K562 (cell line): Measurements from ENCODE around the gene PPIL4. TPM values are rescaled to one million over a fixed set of nuclear protein-coding genes. Genes with fewer than 3 reads are reported as not detected.

Experiments
- ATF1 ChIP-seq, 2 experiments: fragments of 450-650 bp in 1 of 2; IDR thresholded peaks; 2 replicates each; pipeline ENCODE4 v1.6.1; 2016; ENCODE audit warnings: missing compliant biosample characterization in 1 of 2, missing genetic modification characterization in 1 of 2
- C11orf30 ChIP-seq: fragments of 450-650 bp; IDR thresholded peaks from 2 replicates; pipeline ENCODE4 v1.6.1; 2016; ENCODE audit warnings: low read depth, mild to moderate bottlenecking
- CHD2 ChIP-seq: IDR thresholded peaks from 2 replicates; pipeline ENCODE4 v1.6.1; 2011; ENCODE audit warnings: low read depth, low read length
- ELF2 ChIP-seq: fragments of 250-450 bp; sonication (Bioruptor Pico); IDR thresholded peaks from 2 replicates; pipeline ENCODE4 v1.5.0; 2021; ENCODE audit warnings: mild to moderate bottlenecking
- ETS2 ChIP-seq: IDR thresholded peaks from 2 replicates; pipeline ENCODE4 v1.6.1; 2016; ENCODE audit warnings: borderline replicate concordance, missing genetic modification characterization, mild to moderate bottlenecking, moderate library complexity, missing compliant biosample characterization; ENCODE audit not compliant: poor library complexity, severe bottlenecking
- HBP1 ChIP-seq: fragments of 450-650 bp; formaldehyde crosslinking; IDR thresholded peaks from 2 replicates; pipeline ENCODE4 v1.4.0; 2022; ENCODE audit warnings: missing genetic modification characterization
- HNRNPUL1 ChIP-seq: fragments of 200-400 bp; formaldehyde crosslinking; IDR thresholded peaks from 2 replicates; pipeline ENCODE4 v1.6.1; 2017; ENCODE audit warnings: low read length
- HSF4 ChIP-seq: fragments of 250-450 bp; sonication (Bioruptor Pico); IDR thresholded peaks from 2 replicates; pipeline ENCODE4 v2.1.2; 2022; ENCODE audit warnings: mild to moderate bottlenecking, moderate library complexity, borderline replicate concordance
- MAZ ChIP-seq, 2 experiments: fragments of 450-650 bp in 1 of 2; sonication (generic) in 1 of 2; formaldehyde crosslinking; IDR thresholded peaks in 1 of 2; conservative IDR thresholded peaks in 1 of 2; 2 replicates each; pipeline versions ENCODE4 v1.4.0 to v1.5.0; 2020; ENCODE audit warnings: mild to moderate bottlenecking in 1 of 2, missing genetic modification reagents in 1 of 2
- PCBP1 ChIP-seq: fragments of 200-400 bp; formaldehyde crosslinking; IDR thresholded peaks from 2 replicates; pipeline ENCODE4 v1.6.1; 2018; ENCODE audit warnings: mild to moderate bottlenecking, low read depth, low read length; ENCODE audit not compliant: poor library complexity, severe bottlenecking
- POLR3A ChIP-seq: IDR thresholded peaks from 2 replicates; pipeline ENCODE4 v1.6.1; 2011; ENCODE audit warnings: borderline replicate concordance, mild to moderate bottlenecking, moderate library complexity; ENCODE audit not compliant: insufficient read length, insufficient read depth; ENCODE audit errors: extremely low read depth
- RNF219 ChIP-seq: fragments of 250-450 bp; sonication (Bioruptor Pico); IDR thresholded peaks from 2 replicates; pipeline ENCODE4 v1.5.0; 2022; ENCODE audit warnings: mild to moderate bottlenecking
- SNIP1 ChIP-seq: fragments of 450-650 bp; IDR thresholded peaks from 2 replicates; pipeline ENCODE4 v1.7.1; 2017; ENCODE audit warnings: low read depth, mild to moderate bottlenecking
- TAF1 ChIP-seq: IDR thresholded peaks from 2 replicates; pipeline ENCODE4 v1.6.1; 2011; ENCODE audit warnings: mild to moderate bottlenecking, low read length, moderate library complexity; ENCODE audit not compliant: insufficient read depth, control insufficient read depth, severe bottlenecking; ENCODE audit errors: extremely low read depth
- THAP12 ChIP-seq: fragments of 250-450 bp; sonication (Bioruptor Pico); IDR thresholded peaks from 2 replicates; pipeline ENCODE4 v1.9.0; 2021; ENCODE audit warnings: mild to moderate bottlenecking, inconsistent platforms
- XRCC5 ChIP-seq: fragments of 200-400 bp; formaldehyde crosslinking; IDR thresholded peaks from 2 replicates; pipeline ENCODE4 v1.6.1; 2017; ENCODE audit warnings: low read depth, mild to moderate bottlenecking, low read length
- ZKSCAN1 ChIP-seq: fragments of 150-350 bp; IDR thresholded peaks from 2 replicates; pipeline ENCODE4 v1.6.1; 2016; ENCODE audit warnings: low read depth, low read length
- ZNF184 ChIP-seq: sonication (generic); formaldehyde crosslinking; IDR thresholded peaks from 2 replicates; pipeline ENCODE4 v1.5.0; 2020; ENCODE audit warnings: missing genetic modification reagents
- ZNF197 ChIP-seq: fragments of 200-800 bp; sonication (Bioruptor generic); IDR thresholded peaks from 2 replicates; pipeline ENCODE4 v1.6.1; 2016; ENCODE audit warnings: low read depth, missing genetic modification characterization, missing compliant biosample characterization
- ZNF445 ChIP-seq: fragments of 250-450 bp; sonication (Bioruptor Pico); IDR thresholded peaks from 2 replicates; pipeline ENCODE4 v1.4.0; 2020; ENCODE audit warnings: low read depth, mild to moderate bottlenecking, moderate library complexity
- ZNF644 ChIP-seq: fragments of 200-800 bp; sonication (Bioruptor generic); IDR thresholded peaks from 2 replicates; pipeline ENCODE4 v1.6.1; 2016; ENCODE audit warnings: low read depth, missing genetic modification characterization, missing compliant biosample characterization
- ZSCAN32 ChIP-seq: fragments of 450-650 bp; formaldehyde crosslinking; IDR thresholded peaks from 2 replicates; pipeline ENCODE4 v1.4.0; 2020; ENCODE audit warnings: mild to moderate bottlenecking, moderate library complexity
- polyA plus RNA-seq, 8 experiments: library from polyadenylated mRNA; depleted of rRNA in 4 of 8; stranded (reverse) in 5 of 8; unstranded in 3 of 8; fragments of >200 nt; fragmentation: Nextera tagmentation in 2 of 8; fragmentation: Illumina TruSeq in 1 of 8; extraction: Ambion mirVana in 2 of 8; extraction: Trizol in 1 of 8; gene quantifications; 2 replicates each; pipeline versions ENCODE4 v1.2.1 to v1.2.3, GENCODE V29; 2011 to 2014; ENCODE audit warnings: inconsistent platforms in 1 of 8, missing spikeins in 1 of 8
- total RNA-seq, 7 experiments: library from RNA; depleted of rRNA in 6 of 7; stranded (reverse); fragments of >200 nt in 6 of 7; fragmentation: Illumina TruSeq in 2 of 7; extraction: Trizol in 2 of 7; gene quantifications; 2 replicates each; pipeline versions ENCODE4 v1.2.1 to v1.2.3, GENCODE V29; 2011 to 2021; ENCODE audit warnings: low replicate concordance in 1 of 7

The PPIL4 gene
- total and polyA plus RNA-seq, 9 of the 15 experiments (the other 6 are each of a cell fraction or from before 2014, with no cell fraction given) = 14.5 to 55.2 (median 45.9) TPM

- TF ChIP-seq ZNF644 (tag) (0 out of 2 replicates have a peak, but pooled peaks have one; percentile 33), ZNF197 (CRISPR knock-in tag) (no peak; the same call in 1 of the 2 replicates), TAF1 (peak; percentile 76), HBP1 (no peak), ZNF184 (CRISPR knock-in tag) (no peak), ATF1 (CRISPR knock-in tag; IDR thresholded peaks at IDR 0.05) (peak; percentile 100), ATF1 (tag; IDR thresholded peaks at IDR 0.05) (peak; percentile 100), HNRNPUL1 (no peak), RNF219 (CRISPR knock-in tag) (no peak), PCBP1 (peak; percentile 59), ZSCAN32 (CRISPR knock-in tag) (0 out of 2 replicates have a peak, but pooled peaks have one; percentile 3), ZKSCAN1 (peak; percentile 89), MAZ (CRISPR knock-in tag; conservative IDR thresholded peaks at IDR 0.05 in 1 of 2, IDR thresholded peaks at IDR 0.05 in 1 of 2) (peak; percentile 98 to 99), THAP12 (CRISPR knock-in tag) (peak; percentile 94; the same call in 1 of the 2 replicates), POLR3A (no peak), XRCC5 (peak; percentile 72; the same call in 1 of the 2 replicates), HSF4 (no peak), ETS2 (tag) (no peak), ELF2 (CRISPR knock-in tag) (peak; percentile 98), ZNF445 (no peak), C11orf30 (peak; percentile 100), SNIP1 (no peak), CHD2 (0 out of 2 replicates have a peak, but pooled peaks have one; percentile 25)
Observed at GRCh38 chr6:149545754-149546471, at the start of gene PPIL4 (continued).
